Measurements from ENCODE around the gene SMG6. TPM values are rescaled to one million over a fixed set of nuclear protein-coding genes. Genes with fewer than 3 reads are reported as not detected.

The SMG6 gene
- total RNA-seq, 1 donor = 49.3 TPM

DNA sequence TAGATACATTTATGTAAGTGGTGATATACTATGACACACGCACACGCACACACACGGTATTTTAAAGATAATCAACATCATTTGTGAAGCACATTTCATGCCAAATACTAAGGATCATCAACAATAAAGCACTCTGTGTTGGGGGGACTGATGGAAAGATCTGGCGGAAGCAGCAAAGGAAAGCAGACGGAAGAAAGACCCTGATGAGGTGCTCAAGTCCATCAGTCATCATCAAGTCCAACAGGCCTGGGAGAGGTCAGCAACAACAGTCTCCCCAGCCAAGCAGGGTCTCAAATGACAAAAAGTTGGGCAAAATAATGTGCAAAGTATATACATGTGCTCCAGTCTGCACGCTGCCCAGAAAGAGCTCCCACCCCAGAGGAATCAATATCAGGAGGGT, 193.1 kb downstream of the SMG6 start:
- TF ChIP-seq CTCF (IDR thresholded peaks at IDR 0.05; ENCODE audit: insufficient read depth, low read length) = no peak
- no peak overlapping the region for H3K4me3 ChIP-seq (ENCODE audit: low read depth, low read length)
- no peak for DNase-seq (ENCODE audit: low read depth)

DNA sequence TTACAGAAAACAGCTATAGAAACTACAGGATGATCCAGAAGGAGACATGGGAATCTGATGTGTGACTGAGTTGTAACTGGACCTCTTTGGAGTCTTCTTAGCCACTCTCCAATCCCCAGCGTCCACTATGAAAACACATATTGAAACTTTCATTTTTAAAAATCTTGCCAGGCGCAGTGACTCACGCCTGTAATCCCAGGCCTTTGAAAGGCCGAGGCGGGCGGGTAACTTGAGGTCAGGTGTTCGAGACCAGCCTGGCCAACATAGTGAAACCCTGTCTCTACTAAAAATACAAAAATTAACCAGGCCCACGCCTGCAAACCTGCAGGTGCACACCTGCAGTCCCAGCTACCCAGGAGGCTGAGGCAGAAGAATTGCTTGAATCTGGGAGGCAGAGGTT, 195.4 kb downstream of the SMG6 start:
- no peak for TF ChIP-seq CTCF (IDR thresholded peaks at IDR 0.05; ENCODE audit: insufficient read depth, low read length)
- no peak overlapping the region for H3K4me3 ChIP-seq (ENCODE audit: low read depth, low read length)
- DNase-seq (ENCODE audit: low read depth) = no peak

DNA sequence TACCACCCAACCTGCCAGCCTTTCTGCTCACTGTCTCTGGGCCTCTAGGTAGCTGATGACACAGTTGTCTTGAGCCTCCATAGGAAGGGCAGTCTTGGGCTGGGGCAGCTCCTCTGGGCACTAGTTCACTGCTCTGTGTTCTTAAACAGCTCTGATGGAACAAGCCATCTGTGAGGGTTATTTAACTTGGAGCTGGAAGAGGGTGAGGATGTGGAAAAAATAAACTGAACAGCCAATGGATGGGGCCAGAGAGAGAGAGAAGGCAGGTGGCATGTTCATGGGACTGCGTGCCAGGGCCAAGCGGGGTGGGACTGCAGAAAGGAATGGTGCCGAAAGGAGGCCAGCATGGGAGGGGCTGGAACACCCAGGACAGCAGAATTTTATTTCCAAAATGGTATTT, 196.1 kb downstream of the SMG6 start:
- no peak for DNase-seq (ENCODE audit: low read depth)
- no peak overlapping the region for H3K4me3 ChIP-seq (ENCODE audit: low read depth, low read length)
- TF ChIP-seq CTCF (IDR thresholded peaks at IDR 0.05; ENCODE audit: insufficient read depth, low read length) = no peak

- no peak for TF ChIP-seq CTCF (IDR thresholded peaks at IDR 0.05; ENCODE audit: insufficient read depth, low read length)
- no peak overlapping the region for H3K4me3 ChIP-seq (ENCODE audit: low read depth, low read length)
- DNase-seq (ENCODE audit: low read depth) = no peak
These were observed 196.5 kb downstream of the SMG6 start for GRCh38 chr17:2107050-2107449.

DNA sequence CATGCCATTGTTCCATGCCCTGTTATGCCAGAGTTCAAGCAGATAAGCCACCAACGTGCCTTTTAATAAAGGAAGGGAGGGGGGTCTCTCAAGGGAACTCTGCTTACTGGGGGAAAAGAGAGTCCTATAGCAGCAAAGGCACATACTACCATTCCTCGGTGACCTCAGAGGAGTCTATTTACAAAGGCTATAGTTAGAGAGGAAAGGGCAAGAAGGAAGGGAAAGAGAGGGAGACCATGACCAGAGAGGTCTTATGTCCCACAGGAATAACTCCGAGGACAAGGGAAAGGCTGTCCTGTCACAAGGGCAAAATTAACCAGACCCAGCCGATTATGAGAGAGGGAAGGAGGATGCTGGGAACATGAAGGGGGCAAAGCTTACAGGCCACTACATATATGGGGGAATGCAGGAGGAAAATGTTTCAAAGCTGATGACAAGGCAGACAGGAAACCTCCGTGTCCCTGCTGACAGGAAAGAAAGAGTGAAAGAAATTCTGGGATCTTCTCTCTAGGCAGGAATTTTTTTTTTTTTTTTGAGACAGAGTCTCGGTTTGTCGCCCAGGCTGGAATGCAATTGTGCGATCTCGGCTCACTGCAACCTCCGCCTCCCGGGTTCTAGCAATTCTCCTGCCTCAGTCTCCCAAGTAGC, 197.2 kb downstream of the SMG6 start:
- no peak for TF ChIP-seq CTCF (IDR thresholded peaks at IDR 0.05; ENCODE audit: insufficient read depth, low read length)
- no peak for DNase-seq (ENCODE audit: low read depth)
- H3K4me3 ChIP-seq (ENCODE audit: low read depth, low read length) = no peak overlapping the region

GRCh38 chr17:2105663-2106062, 197.9 kb downstream of the SMG6 start:
- TF ChIP-seq CTCF (IDR thresholded peaks at IDR 0.05; ENCODE audit: insufficient read depth, low read length) = no peak
- H3K4me3 ChIP-seq (ENCODE audit: low read depth, low read length) = no peak overlapping the region
- no peak for DNase-seq (ENCODE audit: low read depth)
